GM12891 (cell line): ENCODE measurements around the gene RASEF.

Source experiments
- PAX5 ChIP-seq: IDR thresholded peaks from 2 replicates; pipeline ENCODE4 v1.6.1; 2011; ENCODE audit warnings: low read length, moderate library complexity, mild to moderate bottlenecking; ENCODE audit not compliant: insufficient read depth, severe bottlenecking
- POLR2A ChIP-seq: IDR thresholded peaks from 2 replicates; pipeline ENCODE4 v1.6.1; 2011; ENCODE audit warnings: low read depth, low read length, control low read depth
- POLR2AphosphoS5 ChIP-seq: IDR thresholded peaks from 2 replicates; pipeline ENCODE4 v1.6.1; 2011; ENCODE audit warnings: low read depth, low read length, control low read depth
- POU2F2 ChIP-seq: IDR thresholded peaks from 2 replicates; pipeline ENCODE4 v1.6.1; 2011; ENCODE audit warnings: low read depth, mild to moderate bottlenecking, control low read depth, low read length, moderate library complexity
- SPI1 ChIP-seq: IDR thresholded peaks from 2 replicates; pipeline ENCODE4 v1.6.1; 2011; ENCODE audit warnings: low read depth, low read length, control low read depth
- TAF1 ChIP-seq: IDR thresholded peaks from 2 replicates; pipeline ENCODE4 v1.6.1; 2011; ENCODE audit warnings: low read depth, low read length, control low read depth

DNA sequence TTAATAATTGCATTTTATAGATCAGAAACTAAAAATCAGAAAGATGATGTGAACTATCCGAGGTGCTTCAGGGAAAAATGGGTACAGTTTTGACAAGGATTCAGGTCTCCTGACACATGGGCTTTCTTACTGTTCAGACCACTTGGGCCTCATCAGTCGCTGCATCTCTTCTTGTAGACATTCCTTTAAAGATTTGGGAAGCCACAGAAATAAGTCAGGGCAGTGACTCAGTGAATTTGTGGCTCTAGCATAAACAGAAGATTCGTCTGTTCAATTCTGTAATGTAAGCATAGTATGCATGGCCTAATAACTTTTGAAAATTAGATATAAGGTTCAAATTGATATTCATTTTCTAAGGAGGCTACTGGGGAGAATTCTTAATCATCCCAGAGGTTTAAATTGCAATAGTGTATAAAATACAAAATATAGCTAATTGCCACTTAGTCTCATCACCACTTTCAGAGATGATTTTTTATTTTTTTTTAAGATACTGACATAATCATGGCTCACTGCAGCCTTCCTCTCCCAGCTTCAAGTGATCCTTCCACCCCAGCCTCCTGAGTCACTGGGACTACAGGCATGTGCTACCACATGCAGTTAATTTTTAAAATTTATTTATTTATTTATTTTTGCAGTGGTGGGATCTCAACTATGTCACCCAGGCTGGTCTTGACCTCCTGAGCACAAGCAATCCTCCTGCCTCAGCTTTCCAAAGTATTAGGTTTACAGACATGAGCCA lies 48.9 kb downstream of the RASEF start:
- TF ChIP-seq POLR2AphosphoS5 (no peak), PAX5 (no peak), POLR2A (no peak), POU2F2 (no peak), TAF1 (no peak), SPI1 (no peak)
